Glutamatergic neuron (in vitro differentiated cells): ENCODE results near the gene SLCO1A2. TPM values are rescaled to one million over a fixed set of nuclear protein-coding genes. Genes with fewer than 3 reads are reported as not detected.

Experiments used
- DNase-seq: peaks from one replicate; pipeline ENCODE4 v3.0.0; 2022
- H3K27ac Mint-ChIP-seq: one replicate; pipeline ENCODE4 v1.8.0; 2020; ENCODE audit warnings: mild to moderate bottlenecking, mixed read lengths, inconsistent platforms; ENCODE audit not compliant: unreplicated experiment
- H3K27me3 Mint-ChIP-seq: one replicate; pipeline ENCODE4 v1.8.0; 2020; ENCODE audit warnings: mild to moderate bottlenecking, moderate library complexity, mixed read lengths, inconsistent platforms; ENCODE audit not compliant: unreplicated experiment
- H3K36me3 Mint-ChIP-seq: one replicate; pipeline ENCODE4 v1.8.0; 2020; ENCODE audit warnings: mild to moderate bottlenecking, mixed read lengths, inconsistent platforms; ENCODE audit not compliant: unreplicated experiment
- H3K4me1 Mint-ChIP-seq: one replicate; pipeline ENCODE4 v1.8.0; 2020; ENCODE audit warnings: mild to moderate bottlenecking, low read depth, mixed read lengths, inconsistent platforms; ENCODE audit not compliant: unreplicated experiment
- H3K4me3 Mint-ChIP-seq: one replicate; pipeline ENCODE4 v1.8.0; 2020; ENCODE audit warnings: mild to moderate bottlenecking, mixed read lengths, inconsistent platforms; ENCODE audit not compliant: unreplicated experiment
- H3K9me3 Mint-ChIP-seq: one replicate; pipeline ENCODE4 v1.8.0; 2020; ENCODE audit warnings: mild to moderate bottlenecking, moderate library complexity, mixed read lengths, inconsistent platforms; ENCODE audit not compliant: unreplicated experiment
- CTCF ChIP-seq: fragments of 200-600 bp; sonication (generic); IDR thresholded peaks from one replicate; pipeline ENCODE4 v1.5.0; 2021; ENCODE audit not compliant: partially characterized antibody, unreplicated experiment
- total RNA-seq: library from RNA; stranded (reverse); fragmentation: NEBNext Ultra II Directional; extraction: Animal tissue kit (Norgen Biotek cat#: 25700); gene quantifications from one replicate; pipeline ENCODE4 v1.2.1, GENCODE V29; 2021; ENCODE audit not compliant: unreplicated experiment

Gene SLCO1A2
- total RNA-seq, 1 donor from 2014 or later: 11.9 TPM

GRCh38 chr12:21353487-21353886 lies 18.8 kb upstream of the SLCO1A2 start:
- no peak overlapping the region for H3K4me3 Mint-ChIP-seq
- H3K27ac Mint-ChIP-seq: no peak overlapping the region
- H3K36me3 Mint-ChIP-seq: no peaks in the 10 kb centered on the region
- DNase-seq: no peak
- no peaks in the 10 kb centered on the region for H3K27me3 Mint-ChIP-seq
- no peaks in the 10 kb centered on the region for H3K4me1 Mint-ChIP-seq
- TF ChIP-seq CTCF: no peak
- no peaks in the 10 kb centered on the region for H3K9me3 Mint-ChIP-seq

GRCh38 chr12:21350975-21351374 lies 16.3 kb upstream of the SLCO1A2 start:
- H3K9me3 Mint-ChIP-seq: no peaks in the 10 kb centered on the region
- DNase-seq: no peak
- no peaks in the 10 kb centered on the region for H3K36me3 Mint-ChIP-seq
- no peak overlapping the region for H3K27ac Mint-ChIP-seq
- no peaks in the 10 kb centered on the region for H3K27me3 Mint-ChIP-seq
- no peak overlapping the region for H3K4me3 Mint-ChIP-seq
- no peak for TF ChIP-seq CTCF
- no peaks in the 10 kb centered on the region for H3K4me1 Mint-ChIP-seq

- H3K4me1 Mint-ChIP-seq: no peaks in the 10 kb centered on the region
- H3K4me3 Mint-ChIP-seq: no peak overlapping the region
- H3K27ac Mint-ChIP-seq: no peak overlapping the region
- no peaks in the 10 kb centered on the region for H3K36me3 Mint-ChIP-seq
- H3K9me3 Mint-ChIP-seq: no peaks in the 10 kb centered on the region
- DNase-seq: no peak
- no peaks in the 10 kb centered on the region for H3K27me3 Mint-ChIP-seq
- TF ChIP-seq CTCF: no peak
Observed at GRCh38 chr12:21346542-21347205, 12.0 kb upstream of the SLCO1A2 start.

GRCh38 chr12:21343636-21344035 lies 8.9 kb upstream of the SLCO1A2 start:
- TF ChIP-seq CTCF: no peak
- no peak overlapping the region for H3K27ac Mint-ChIP-seq
- no peak for DNase-seq
- no peak overlapping the region for H3K4me3 Mint-ChIP-seq
- no peaks in the 10 kb centered on the region for H3K4me1 Mint-ChIP-seq
- H3K27me3 Mint-ChIP-seq: no peaks in the 10 kb centered on the region
- H3K9me3 Mint-ChIP-seq: no peaks in the 10 kb centered on the region
- no peaks in the 10 kb centered on the region for H3K36me3 Mint-ChIP-seq

GRCh38 chr12:21341769-21342168 lies 7.1 kb upstream of the SLCO1A2 start:
- H3K4me1 Mint-ChIP-seq: peaks cover 3% of the 10 kb centered on the region
- DNase-seq: no peak
- H3K27me3 Mint-ChIP-seq: no peaks in the 10 kb centered on the region
- H3K4me3 Mint-ChIP-seq: no peak overlapping the region
- no peaks in the 10 kb centered on the region for H3K9me3 Mint-ChIP-seq
- no peak for TF ChIP-seq CTCF
- no peak overlapping the region for H3K27ac Mint-ChIP-seq
- H3K36me3 Mint-ChIP-seq: no peaks in the 10 kb centered on the region
